ENCODE results near the gene SLC38A11. TPM values are rescaled to one million over a fixed set of nuclear protein-coding genes. Genes with fewer than 3 reads are reported as not detected.
"Not testable (repeated sequence)": the region's sequence is repeated elsewhere in the genome, so short reads cannot be mapped to it uniquely, and the experiment has no call there.

SLC38A11 gene
- total RNA-seq, 2 experiments from 2014 or later: not detected

GRCh38 chr2:164871404-164871803 is 83.9 kb downstream of the SLC38A11 start:
- POLR2A ChIA-PET: interaction anchor here (0.7 kb wide), 1 partner anchor 18 kb away, joined by 3 read pairs; no protein-coding TSS in a partner anchor
- Mint-ChIP-seq H3K4me1 (no peaks in the 10 kb centered on the region), H3K9me3 (no peaks in the 10 kb centered on the region), H3K27me3 (peaks cover 2% of the 10 kb centered on the region), H3K36me3 (no peaks in the 10 kb centered on the region), H3K4me3 (no peak overlapping the region), H3K27ac (no peak overlapping the region)
- DNase-seq (no peak), ATAC-seq (ENCODE audit: low read depth) (no peak)

GRCh38 chr2:164869420-164869772 is 85.9 kb downstream of the SLC38A11 start:
- Mint-ChIP-seq H3K9me3 (no peaks in the 10 kb centered on the region), H3K4me1 (no peaks in the 10 kb centered on the region), H3K36me3 (no peaks in the 10 kb centered on the region), H3K27ac (no peak overlapping the region), H3K27me3 (peaks cover 4% of the 10 kb centered on the region), H3K4me3 (no peak overlapping the region)
- POLR2A ChIA-PET: no interaction called here
- DNase-seq (no peak), ATAC-seq (ENCODE audit: low read depth) (no peak)

- Mint-ChIP-seq H3K9me3 (no peaks in the 10 kb centered on the region), H3K4me1 (no peaks in the 10 kb centered on the region), H3K36me3 (no peaks in the 10 kb centered on the region), H3K27ac (no peak overlapping the region), H3K27me3 (peaks cover 4% of the 10 kb centered on the region), H3K4me3 (no peak overlapping the region)
- no peak for ATAC-seq (ENCODE audit: low read depth)
- DNase-seq: no peak
- POLR2A ChIA-PET: no interaction called here
These were observed 86.5 kb downstream of the SLC38A11 start for GRCh38 chr2:164868563-164869419.

- POLR2A ChIA-PET: no interaction called here
- Mint-ChIP-seq H3K9me3 (no peaks in the 10 kb centered on the region), H3K4me3 (no peak overlapping the region), H3K4me1 (no peaks in the 10 kb centered on the region), H3K36me3 (no peaks in the 10 kb centered on the region), H3K27me3 (peaks cover 4% of the 10 kb centered on the region), H3K27ac (no peak overlapping the region)
- DNase-seq (no peak), ATAC-seq (ENCODE audit: low read depth) (no peak)
These were observed 87.4 kb downstream of the SLC38A11 start for GRCh38 chr2:164867779-164868397.

GRCh38 chr2:164866381-164866780 is 88.9 kb downstream of the SLC38A11 start:
- H3K9me3 Mint-ChIP-seq; H3K36me3 Mint-ChIP-seq; ATAC-seq (ENCODE audit: low read depth); DNase-seq; POLR2A ChIA-PET; H3K27ac Mint-ChIP-seq; H3K4me1 Mint-ChIP-seq; H3K4me3 Mint-ChIP-seq; H3K27me3 Mint-ChIP-seq: not testable (repeated sequence)

GRCh38 chr2:164860694-164861042 is 94.7 kb downstream of the SLC38A11 start:
- H3K36me3 Mint-ChIP-seq: no peaks in the 10 kb centered on the region
- no peaks in the 10 kb centered on the region for H3K27me3 Mint-ChIP-seq
- no peak overlapping the region for H3K27ac Mint-ChIP-seq
- H3K4me3 Mint-ChIP-seq: no peak overlapping the region
- POLR2A ChIA-PET: no interaction called here
- H3K4me1 Mint-ChIP-seq: no peaks in the 10 kb centered on the region
- ATAC-seq (ENCODE audit: low read depth): no peak
- no peaks in the 10 kb centered on the region for H3K9me3 Mint-ChIP-seq
- no peak for DNase-seq

- H3K4me1 Mint-ChIP-seq; POLR2A ChIA-PET; ATAC-seq (ENCODE audit: low read depth); H3K36me3 Mint-ChIP-seq; H3K27me3 Mint-ChIP-seq; H3K4me3 Mint-ChIP-seq; DNase-seq; H3K27ac Mint-ChIP-seq; H3K9me3 Mint-ChIP-seq: not testable (repeated sequence)
These were observed 95.2 kb downstream of the SLC38A11 start for GRCh38 chr2:164859906-164860693.

GRCh38 chr2:164859251-164859818 is 96.0 kb downstream of the SLC38A11 start:
- H3K27me3 Mint-ChIP-seq: no peaks in the 10 kb centered on the region
- no peaks in the 10 kb centered on the region for H3K9me3 Mint-ChIP-seq
- no peak for ATAC-seq (ENCODE audit: low read depth)
- H3K36me3 Mint-ChIP-seq: no peaks in the 10 kb centered on the region
- no peak for DNase-seq
- no peak overlapping the region for H3K27ac Mint-ChIP-seq
- POLR2A ChIA-PET: no interaction called here
- no peaks in the 10 kb centered on the region for H3K4me1 Mint-ChIP-seq
- no peak overlapping the region for H3K4me3 Mint-ChIP-seq

- Mint-ChIP-seq H3K27ac (no peak overlapping the region), H3K4me1 (no peaks in the 10 kb centered on the region), H3K36me3 (no peaks in the 10 kb centered on the region), H3K9me3 (no peaks in the 10 kb centered on the region), H3K4me3 (no peak overlapping the region), H3K27me3 (peaks cover 11% of the 10 kb centered on the region)
- POLR2A ChIA-PET: no interaction called here
- DNase-seq (no peak), ATAC-seq (ENCODE audit: low read depth) (no peak)
These were observed 103.2 kb downstream of the SLC38A11 start for GRCh38 chr2:164852086-164852485.

- POLR2A ChIA-PET: no interaction called here
- Mint-ChIP-seq H3K9me3 (no peaks in the 10 kb centered on the region), H3K27me3 (peaks cover 18% of the 10 kb centered on the region), H3K27ac (no peak overlapping the region), H3K36me3 (no peaks in the 10 kb centered on the region), H3K4me1 (no peaks in the 10 kb centered on the region), H3K4me3 (no peak overlapping the region)
- DNase-seq: no peak
- no peak for ATAC-seq (ENCODE audit: low read depth)
These were observed 105.1 kb downstream of the SLC38A11 start for GRCh38 chr2:164850235-164850634.

GRCh38 chr2:164849506-164849905 is 105.8 kb downstream of the SLC38A11 start:
- no peaks in the 10 kb centered on the region for H3K9me3 Mint-ChIP-seq
- H3K4me1 Mint-ChIP-seq: no peaks in the 10 kb centered on the region
- no peaks in the 10 kb centered on the region for H3K36me3 Mint-ChIP-seq
- POLR2A ChIA-PET: no interaction called here
- no peak overlapping the region for H3K4me3 Mint-ChIP-seq
- ATAC-seq (ENCODE audit: low read depth) (no peak), DNase-seq (no peak)
- H3K27me3 Mint-ChIP-seq: peaks cover 23% of the 10 kb centered on the region
- H3K27ac Mint-ChIP-seq: no peak overlapping the region

GRCh38 chr2:164847981-164848741 is 107.2 kb downstream of the SLC38A11 start:
- H3K27me3 Mint-ChIP-seq: peaks cover 32% of the 10 kb centered on the region
- H3K4me3 Mint-ChIP-seq: no peak overlapping the region
- H3K9me3 Mint-ChIP-seq: no peaks in the 10 kb centered on the region
- no peak for DNase-seq
- no peaks in the 10 kb centered on the region for H3K4me1 Mint-ChIP-seq
- no peak overlapping the region for H3K27ac Mint-ChIP-seq
- ATAC-seq (ENCODE audit: low read depth): no peak
- H3K36me3 Mint-ChIP-seq: no peaks in the 10 kb centered on the region
- POLR2A ChIA-PET: no interaction called here

GRCh38 chr2:164847291-164847690 is 108.0 kb downstream of the SLC38A11 start:
- no peak overlapping the region for H3K4me3 Mint-ChIP-seq
- H3K9me3 Mint-ChIP-seq: no peaks in the 10 kb centered on the region
- no peak overlapping the region for H3K27ac Mint-ChIP-seq
- POLR2A ChIA-PET: no interaction called here
- H3K27me3 Mint-ChIP-seq: peaks cover 38% of the 10 kb centered on the region
- no peak for ATAC-seq (ENCODE audit: low read depth)
- no peaks in the 10 kb centered on the region for H3K4me1 Mint-ChIP-seq
- H3K36me3 Mint-ChIP-seq: no peaks in the 10 kb centered on the region
- no peak for DNase-seq
